GM21786 (cell line): ENCODE data around the gene PIEZO1.

Experiments
- ATAC-seq: cut with Tn5 transposase; IDR thresholded peaks from one replicate; pipeline ENCODE4 v1.9.1; 2021; ENCODE audit not compliant: unreplicated experiment

The PIEZO1 gene

GRCh38 chr16:88753602-88754001, 31.4 kb downstream of the PIEZO1 start:
- no peak for ATAC-seq

- ATAC-seq: no peak
Observed at GRCh38 chr16:88753191-88753590, 31.8 kb downstream of the PIEZO1 start.

- no peak for ATAC-seq
Observed at GRCh38 chr16:88752386-88753002, 32.5 kb downstream of the PIEZO1 start.

GRCh38 chr16:88750854-88751253, 34.2 kb downstream of the PIEZO1 start:
- ATAC-seq: no peak

GRCh38 chr16:88749358-88749757, 35.7 kb downstream of the PIEZO1 start:
- ATAC-seq: no peak

GRCh38 chr16:88748364-88748763, 36.7 kb downstream of the PIEZO1 start:
- no peak for ATAC-seq

GRCh38 chr16:88747588-88748301, 37.3 kb downstream of the PIEZO1 start:
- ATAC-seq: no peak

GRCh38 chr16:88746506-88746905, 38.5 kb downstream of the PIEZO1 start:
- no peak for ATAC-seq

- no peak for ATAC-seq
Observed at GRCh38 chr16:88744577-88745521, 40.2 kb downstream of the PIEZO1 start.

GRCh38 chr16:88743693-88744576, 41.1 kb downstream of the PIEZO1 start:
- ATAC-seq: no peak

GRCh38 chr16:88742896-88743605, 42.0 kb downstream of the PIEZO1 start:
- no peak for ATAC-seq

- no peak for ATAC-seq
Observed at GRCh38 chr16:88741368-88741767, 43.7 kb downstream of the PIEZO1 start.

- ATAC-seq: no peak
Observed at GRCh38 chr16:88740727-88741055, 44.3 kb downstream of the PIEZO1 start.

GRCh38 chr16:88739977-88740726, 44.9 kb downstream of the PIEZO1 start:
- ATAC-seq: no peak

- ATAC-seq: no peak
Observed at GRCh38 chr16:88739139-88739976, 45.7 kb downstream of the PIEZO1 start.

- ATAC-seq: no peak
Observed at GRCh38 chr16:88738151-88739084, 46.6 kb downstream of the PIEZO1 start.
